ENCODE data around the gene SFXN2.
"Not testable (repeated sequence)": the region's sequence is repeated elsewhere in the genome, so short reads cannot be mapped to it uniquely, and the experiment has no call there.

SFXN2 gene

GRCh38 chr10:102723989-102724388, 9.6 kb downstream of the SFXN2 start:
- DNase-seq = no peak

GRCh38 chr10:102726274-102726673, 11.8 kb downstream of the SFXN2 start:
- DNase-seq = no peak

GRCh38 chr10:102727037-102727818, 12.8 kb downstream of the SFXN2 start:
- DNase-seq = no peak

- DNase-seq = peak; percentile 16 to 25
Observed at GRCh38 chr10:102729029-102730026, 14.9 kb downstream of the SFXN2 start.

- no peak for DNase-seq
Observed at GRCh38 chr10:102731222-102731800, 16.9 kb downstream of the SFXN2 start.

GRCh38 chr10:102732661-102733060, 18.2 kb downstream of the SFXN2 start:
- DNase-seq = no peak

- DNase-seq = no peak
Observed at GRCh38 chr10:102735065-102735562, 20.7 kb downstream of the SFXN2 start.

GRCh38 chr10:102738692-102739121, 24.3 kb downstream of the SFXN2 start:
- no peak for DNase-seq

- no peak for DNase-seq
Observed at GRCh38 chr10:102740229-102740628, 25.8 kb downstream of the SFXN2 start.

- no peak for DNase-seq
Observed at GRCh38 chr10:102741726-102742237, 27.3 kb downstream of the SFXN2 start.

- DNase-seq = not testable (repeated sequence)
Observed at GRCh38 chr10:102742313-102742712, 27.9 kb downstream of the SFXN2 start.

GRCh38 chr10:102743078-102743587, 28.7 kb downstream of the SFXN2 start:
- DNase-seq = no peak

- peak; percentile 95 to 96 for DNase-seq
Observed at GRCh38 chr10:102743588-102744373, 29.3 kb downstream of the SFXN2 start, which contains the start of gene WBP1L. Gene WBP1L (plus strand): TSS chr10:102743948. CDS start chr10:102744054, 106 bp downstream.

GRCh38 chr10:102744374-102745051, 30.1 kb downstream of the SFXN2 start:
- no peak for DNase-seq

- no peak for DNase-seq
Observed at GRCh38 chr10:102745157-102745556, 30.7 kb downstream of the SFXN2 start.

- no peak for DNase-seq
Observed at GRCh38 chr10:102752266-102752930, 38.0 kb downstream of the SFXN2 start.

GRCh38 chr10:102752934-102753664, 38.7 kb downstream of the SFXN2 start:
- no peak for DNase-seq

- DNase-seq = no peak
Observed at GRCh38 chr10:102753718-102754117, 39.3 kb downstream of the SFXN2 start.

- no peak for DNase-seq
Observed at GRCh38 chr10:102757323-102757722, 42.9 kb downstream of the SFXN2 start.

All from NCI-H1930 (cell line).